GM21825 (cell line): Measurements from ENCODE around the gene GUCA2A.

Experiments used
- ATAC-seq: cut with Tn5 transposase; IDR thresholded peaks from one replicate; pipeline ENCODE4 v1.9.1; 2021; ENCODE audit warnings: mild to moderate bottlenecking, moderate library complexity; ENCODE audit not compliant: unreplicated experiment

GUCA2A gene

GRCh38 chr1:42177541-42177981 lies 13.0 kb upstream of the GUCA2A start:
- no peak for ATAC-seq

GRCh38 chr1:42176902-42177519 lies 12.5 kb upstream of the GUCA2A start:
- no peak for ATAC-seq

- no peak for ATAC-seq
Observed at GRCh38 chr1:42175314-42176054, 10.9 kb upstream of the GUCA2A start.

- ATAC-seq = no peak
Observed at GRCh38 chr1:42173961-42174735, 9.6 kb upstream of the GUCA2A start.

GRCh38 chr1:42173155-42173933 lies 8.8 kb upstream of the GUCA2A start:
- ATAC-seq = no peak

- no peak for ATAC-seq
Observed at GRCh38 chr1:42172381-42173133, 8.0 kb upstream of the GUCA2A start.

GRCh38 chr1:42171679-42172266 lies 7.2 kb upstream of the GUCA2A start:
- ATAC-seq = no peak

GRCh38 chr1:42170779-42171621 lies 6.5 kb upstream of the GUCA2A start:
- no peak for ATAC-seq

- no peak for ATAC-seq
Observed at GRCh38 chr1:42168763-42169162, 4.2 kb upstream of the GUCA2A start.

GRCh38 chr1:42168391-42168670 lies 3.8 kb upstream of the GUCA2A start:
- no peak for ATAC-seq

GRCh38 chr1:42167611-42168390 lies 3.3 kb upstream of the GUCA2A start:
- ATAC-seq = no peak

- ATAC-seq = no peak
Observed at GRCh38 chr1:42165511-42166210, 1.1 kb upstream of the GUCA2A start.

- ATAC-seq = no peak
Observed at GRCh38 chr1:42163536-42164503, 725 bp downstream of the GUCA2A start.

- ATAC-seq = no peak
Observed at GRCh38 chr1:42163114-42163513, 1.4 kb downstream of the GUCA2A start.

GRCh38 chr1:42162181-42162580 lies 2.4 kb downstream of the GUCA2A start:
- no peak for ATAC-seq

- no peak for ATAC-seq
Observed at GRCh38 chr1:42158189-42158588, 6.4 kb downstream of the GUCA2A start.

- no peak for ATAC-seq
Observed at GRCh38 chr1:42157667-42158066, 6.9 kb downstream of the GUCA2A start.
